WTC11 (cell line): ENCODE data around the gene CNTNAP5. TPM values are rescaled to one million over a fixed set of nuclear protein-coding genes. Genes with fewer than 3 reads are reported as not detected.

Experiments
- ATAC-seq: fragments of 200-7000 bp; cut with Tn5 transposase; 2 replicates; pipeline ENCODE4 v1.10.0; 2021; ENCODE audit warnings: mild to moderate bottlenecking, moderate library complexity
- CTCF ChIA-PET: fragments of 300-600 bp; sonication (Branson Sonifier 250); formaldehyde crosslinking; loops from one replicate; lab custom pipeline; 2021; ENCODE audit warnings: antibody characterized with exemption; lab: Charles Lee
- POLR2A ChIA-PET: fragments of 350-600 bp; sonication (Branson Sonifier 250); formaldehyde crosslinking; loops from one replicate; lab custom pipeline; 2021; ENCODE audit warnings: antibody characterized with exemption; lab: Charles Lee
- DNase-seq: peaks from one replicate; pipeline ENCODE4 v3.0.0; 2021; ENCODE audit warnings: low spot score
- H3K27ac Mint-ChIP-seq: 2 replicates; pipeline ENCODE4 v1.8.0; 2021; ENCODE audit warnings: mixed read lengths
- H3K27me3 Mint-ChIP-seq: 2 replicates; pipeline ENCODE4 v1.8.0; 2021; ENCODE audit warnings: low read depth, mild to moderate bottlenecking, moderate library complexity, mixed read lengths
- H3K36me3 Mint-ChIP-seq: 2 replicates; pipeline ENCODE4 v1.8.0; 2021; ENCODE audit warnings: mixed read lengths
- H3K4me1 Mint-ChIP-seq: 2 replicates; pipeline ENCODE4 v1.8.0; 2022; ENCODE audit warnings: mixed read lengths
- H3K4me3 Mint-ChIP-seq: 2 replicates; pipeline ENCODE4 v1.8.0; 2021; ENCODE audit warnings: mild to moderate bottlenecking, moderate library complexity, mixed read lengths
- H3K9me3 Mint-ChIP-seq: 2 replicates; pipeline ENCODE4 v1.8.0; 2021; ENCODE audit warnings: mixed read lengths
- AFF4 ChIP-seq: sonication (generic); formaldehyde crosslinking; IDR thresholded peaks from 2 replicates; pipeline ENCODE4 v1.8.1; 2023; ENCODE audit warnings: mild to moderate bottlenecking, missing genetic modification reagents, borderline replicate concordance
- ATF3 ChIP-seq: sonication (generic); formaldehyde crosslinking; conservative IDR thresholded peaks from 2 replicates; pipeline ENCODE4 v1.8.1; 2022; ENCODE audit warnings: mild to moderate bottlenecking, missing genetic modification reagents
- CDX4 ChIP-seq: fragments of 250-450 bp; sonication (Bioruptor Pico); IDR thresholded peaks from 2 replicates; pipeline ENCODE4 v1.9.0; 2021; ENCODE audit warnings: moderate library complexity, mild to moderate bottlenecking, inconsistent platforms, borderline replicate concordance
- CREM ChIP-seq: sonication (generic); formaldehyde crosslinking; IDR thresholded peaks from 2 replicates; pipeline ENCODE4 v1.8.1; 2022; ENCODE audit warnings: mild to moderate bottlenecking, missing genetic modification reagents, moderate library complexity
- CTCF ChIP-seq: fragments of 200-600 bp; IDR thresholded peaks from 2 replicates; pipeline ENCODE4 v1.8.0; 2022; ENCODE audit warnings: antibody characterized with exemption
- ELF4 ChIP-seq: sonication (generic); formaldehyde crosslinking; IDR thresholded peaks from 2 replicates; pipeline ENCODE4 v1.8.1; 2022; ENCODE audit warnings: low read depth, mild to moderate bottlenecking, moderate library complexity, missing genetic modification reagents
- EMX1 ChIP-seq: fragments of 250-450 bp; sonication (Bioruptor Pico); IDR thresholded peaks from 2 replicates; pipeline ENCODE4 v1.8.0; 2021; ENCODE audit warnings: mild to moderate bottlenecking
- GRHL2 ChIP-seq: fragments of 250-450 bp; sonication (Bioruptor Pico); IDR thresholded peaks from 2 replicates; pipeline ENCODE4 v1.8.0; 2022; ENCODE audit warnings: mild to moderate bottlenecking, moderate library complexity; ENCODE audit not compliant: insufficient replicate concordance, severe bottlenecking
- MAX ChIP-seq: sonication (generic); formaldehyde crosslinking; IDR thresholded peaks from 2 replicates; pipeline ENCODE4 v1.8.0; 2022; ENCODE audit warnings: mild to moderate bottlenecking, missing genetic modification reagents
- MXD4 ChIP-seq: fragments of 250-450 bp; sonication (Bioruptor Pico); IDR thresholded peaks from 2 replicates; pipeline ENCODE4 v1.8.0; 2021; ENCODE audit warnings: mild to moderate bottlenecking, moderate library complexity, borderline replicate concordance
- MYBL2 ChIP-seq: sonication (generic); formaldehyde crosslinking; IDR thresholded peaks from 2 replicates; pipeline ENCODE4 v1.8.1; 2023; ENCODE audit warnings: mild to moderate bottlenecking, moderate library complexity, missing genetic modification reagents
- NFATC4 ChIP-seq: fragments of 250-450 bp; sonication (Bioruptor Pico); IDR thresholded peaks from 2 replicates; pipeline ENCODE4 v1.9.0; 2021; ENCODE audit warnings: mild to moderate bottlenecking
- PRDM15 ChIP-seq: sonication (generic); formaldehyde crosslinking; IDR thresholded peaks from 2 replicates; pipeline ENCODE4 v1.8.0; 2022; ENCODE audit warnings: missing genetic modification reagents
- PRRX2 ChIP-seq: fragments of 250-450 bp; sonication (Bioruptor Pico); IDR thresholded peaks from 2 replicates; pipeline ENCODE4 v1.8.0; 2021; ENCODE audit warnings: mild to moderate bottlenecking
- RORB ChIP-seq: fragments of 250-450 bp; sonication (Bioruptor Pico); IDR thresholded peaks from 2 replicates; pipeline ENCODE4 v1.9.0; 2021; ENCODE audit warnings: mild to moderate bottlenecking
- USF1 ChIP-seq: sonication (generic); formaldehyde crosslinking; IDR thresholded peaks from 2 replicates; pipeline ENCODE4 v1.8.0; 2022; ENCODE audit warnings: mild to moderate bottlenecking, missing genetic modification reagents
- USF2 ChIP-seq: sonication (generic); formaldehyde crosslinking; IDR thresholded peaks from 2 replicates; pipeline ENCODE4 v1.8.1; 2023; ENCODE audit warnings: mild to moderate bottlenecking, missing genetic modification reagents, moderate library complexity
- ZBTB21 ChIP-seq: sonication (generic); formaldehyde crosslinking; IDR thresholded peaks from 2 replicates; pipeline ENCODE4 v1.8.1; 2023; ENCODE audit warnings: mild to moderate bottlenecking, missing genetic modification reagents, borderline replicate concordance
- ZNF121 ChIP-seq: sonication (generic); formaldehyde crosslinking; IDR thresholded peaks from 2 replicates; pipeline ENCODE4 v1.8.0; 2023; ENCODE audit warnings: missing genetic modification reagents
- ZNF423 ChIP-seq: fragments of 250-450 bp; sonication (Bioruptor Pico); IDR thresholded peaks from 2 replicates; pipeline ENCODE4 v2.1.2; 2022; ENCODE audit warnings: mild to moderate bottlenecking, moderate library complexity
- ZNF512 ChIP-seq: sonication (generic); formaldehyde crosslinking; IDR thresholded peaks from 2 replicates; pipeline ENCODE4 v1.8.1; 2022; ENCODE audit warnings: missing genetic modification reagents, borderline replicate concordance
- total RNA-seq: library from RNA; stranded (reverse); gene quantifications from 3 replicates; pipeline ENCODE4 v1.2.3, GENCODE V29; 2021

Gene CNTNAP5
- total RNA-seq, 1 experiment from 2014 or later, result 0.22 TPM

GRCh38 chr2:124328397-124328796 lies 303.3 kb downstream of the CNTNAP5 start:
- peak overlapping the region; percentile 41 for H3K4me3 Mint-ChIP-seq
- peaks cover 9% of the 10 kb centered on the region for H3K36me3 Mint-ChIP-seq
- H3K27ac Mint-ChIP-seq, result peak overlapping the region; percentile 96
- peaks cover 53% of the 10 kb centered on the region for H3K4me1 Mint-ChIP-seq
- ChIA-PET CTCF (interaction anchor here (0.7 kb wide), 1 partner anchor 1058 kb away, joined by 3 read pairs; no protein-coding TSS in a partner anchor), POLR2A (no interaction called here)
- no peak for DNase-seq
- ATAC-seq, result peak; percentile 43
- TF ChIP-seq RORB (CRISPR knock-in tag), result no peak
- TF ChIP-seq ZNF423 (CRISPR knock-in tag), result no peak
- no peak for TF ChIP-seq MAX (CRISPR knock-in tag)
- no peak for TF ChIP-seq EMX1 (CRISPR knock-in tag)
- no peak for TF ChIP-seq PRDM15
- TF ChIP-seq CDX4 (CRISPR knock-in tag), result no peak
- TF ChIP-seq ATF3 (CRISPR knock-in tag), result no peak
- TF ChIP-seq ZBTB21, result no peak
- H3K27me3 Mint-ChIP-seq, result no peaks in the 10 kb centered on the region
- peaks cover 13% of the 10 kb centered on the region; the same call in 1 of the 2 replicates for H3K9me3 Mint-ChIP-seq

GRCh38 chr2:124333784-124334183 lies 308.7 kb downstream of the CNTNAP5 start:
- Mint-ChIP-seq H3K9me3 (peaks cover 11% of the 10 kb centered on the region), H3K27ac (no peak overlapping the region), H3K4me3 (no peak overlapping the region), H3K27me3 (no peaks in the 10 kb centered on the region), H3K4me1 (peaks cover 42% of the 10 kb centered on the region), H3K36me3 (peaks cover 24% of the 10 kb centered on the region)
- ChIA-PET POLR2A (no interaction called here), CTCF (no interaction called here)
- DNase-seq, result no peak
- ATAC-seq, result no peak
- TF ChIP-seq NFATC4 (CRISPR knock-in tag), result no peak
- no peak for TF ChIP-seq AFF4
- no peak for TF ChIP-seq MYBL2 (CRISPR knock-in tag)
- no peak for TF ChIP-seq CREM (CRISPR knock-in tag)
- TF ChIP-seq MXD4 (CRISPR knock-in tag), result no peak
- no peak for TF ChIP-seq CTCF
- no peak for TF ChIP-seq USF1
- TF ChIP-seq GRHL2 (CRISPR knock-in tag), result no peak
- no peak for TF ChIP-seq ZNF512 (CRISPR knock-in tag)
- TF ChIP-seq ZNF121 (CRISPR knock-in tag), result no peak
- TF ChIP-seq USF2 (CRISPR knock-in tag), result no peak
- no peak for TF ChIP-seq ELF4 (CRISPR knock-in tag)
- no peak for TF ChIP-seq PRRX2 (CRISPR knock-in tag)
